ELR (cell line): Measurements from ENCODE around the gene CRYBB3.
"Not testable (repeated sequence)": the region's sequence is repeated elsewhere in the genome, so short reads cannot be mapped to it uniquely, and the experiment has no call there.

Source experiments
- DNase-seq: peaks from one replicate; pipeline ENCODE4 v3.0.0-alpha.2; 2015; ENCODE audit warnings: low read depth

CRYBB3 gene

GRCh38 chr22:25176175-25176574, 23.5 kb upstream of the CRYBB3 start:
- no peak for DNase-seq

DNA sequence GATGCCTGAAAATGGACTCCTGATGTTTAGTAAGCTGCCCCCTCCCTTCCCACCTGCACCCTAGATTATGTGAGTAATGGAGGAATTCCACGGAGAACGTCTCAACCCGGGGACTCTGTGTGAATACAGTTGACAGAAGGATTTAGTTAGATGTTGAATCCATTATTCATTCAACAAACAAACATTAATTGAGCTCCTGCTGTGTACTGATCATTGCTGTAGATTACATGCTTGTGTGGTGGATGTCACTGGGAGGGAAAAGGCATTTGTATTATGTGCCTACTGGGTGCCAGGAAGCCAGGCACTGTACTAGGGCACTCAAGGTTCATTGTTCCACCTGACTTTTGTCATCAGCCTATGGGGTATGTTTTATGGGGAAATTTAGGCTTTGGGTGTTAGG, 22.9 kb upstream of the CRYBB3 start:
- no peak for DNase-seq

DNA sequence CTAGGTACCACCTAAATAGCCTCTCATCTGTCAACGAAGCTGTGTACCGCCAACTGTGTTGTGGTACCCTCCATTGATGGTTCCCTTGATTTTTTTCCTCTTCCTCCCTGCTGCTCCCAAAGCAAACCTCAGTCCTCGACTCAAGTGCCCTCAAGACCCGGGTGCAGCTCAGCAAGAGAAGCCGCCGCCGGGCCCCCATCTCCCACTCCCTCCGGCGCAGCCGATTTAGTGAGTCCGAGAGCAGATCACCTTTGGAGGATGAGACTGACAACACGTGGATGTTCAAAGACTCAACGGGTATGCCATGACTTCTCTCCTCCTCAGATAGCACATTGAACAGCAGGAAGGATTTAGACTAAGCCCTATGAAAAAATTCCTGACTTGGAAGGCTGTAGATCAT, 22.4 kb upstream of the CRYBB3 start:
- DNase-seq, result no peak

- no peak for DNase-seq
Measured at GRCh38 chr22:25177895-25178294, 21.8 kb upstream of the CRYBB3 start.

DNA sequence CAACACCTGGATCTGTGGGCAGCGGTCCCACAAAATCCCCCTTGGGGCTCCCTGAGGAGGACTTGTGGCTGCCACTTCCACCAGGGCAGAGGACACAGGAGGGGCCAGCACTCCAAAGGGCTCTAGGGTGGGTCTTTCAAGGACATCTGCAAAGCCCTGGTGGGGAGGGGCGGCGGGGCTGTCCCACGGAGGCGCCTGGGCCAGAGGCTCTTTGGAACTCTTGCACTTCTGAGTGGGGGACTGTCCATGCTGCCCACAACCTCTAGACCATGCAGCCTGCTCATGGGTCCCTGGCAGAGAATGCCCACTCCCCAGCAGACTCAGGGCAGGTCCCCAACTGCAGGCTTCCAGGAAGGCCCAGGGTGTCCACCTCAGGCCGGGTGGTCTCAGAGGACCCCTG, 21.3 kb upstream of the CRYBB3 start:
- not testable (repeated sequence) for DNase-seq

DNA sequence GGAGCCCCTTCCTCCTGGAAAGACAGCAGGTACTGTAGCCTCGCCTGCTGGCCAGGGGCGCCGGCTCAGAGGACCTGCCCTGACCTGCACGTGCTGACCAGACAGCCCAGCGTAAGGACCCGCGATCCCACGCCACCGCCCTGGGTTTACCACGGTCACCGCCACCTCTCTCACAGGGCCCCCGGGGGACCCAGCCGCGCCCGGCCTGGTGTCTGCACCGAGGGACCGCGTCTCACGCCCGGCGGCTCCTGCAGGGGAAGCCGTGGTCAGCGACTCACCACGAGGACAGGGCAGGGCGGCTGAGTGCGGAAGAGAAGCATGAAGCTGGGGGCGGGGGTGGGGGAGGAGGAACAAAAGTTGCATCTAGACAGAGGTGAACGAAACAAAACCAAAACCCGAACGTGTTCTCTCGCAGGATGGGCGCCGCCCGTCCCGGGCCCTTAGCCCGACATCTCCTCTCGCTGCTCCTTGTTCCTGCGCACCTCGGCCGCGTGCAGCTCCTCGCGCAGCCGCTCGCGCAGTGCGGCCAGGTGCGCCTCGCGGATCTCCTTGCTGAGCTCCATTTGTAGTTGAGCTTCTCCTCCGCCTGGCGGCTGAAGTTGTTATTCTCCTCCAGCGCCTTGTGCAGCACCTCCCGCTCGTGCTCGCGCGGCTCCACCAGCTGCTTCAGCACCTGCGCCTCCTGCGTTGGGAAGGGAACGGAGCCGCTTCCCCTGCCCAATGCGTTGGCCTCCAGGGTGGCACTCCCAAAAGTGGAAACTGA, 20.6 kb upstream of the CRYBB3 start:
- DNase-seq, result not testable (repeated sequence)

GRCh38 chr22:25182131-25183110, 17.2 kb upstream of the CRYBB3 start:
- no peak for DNase-seq

DNA sequence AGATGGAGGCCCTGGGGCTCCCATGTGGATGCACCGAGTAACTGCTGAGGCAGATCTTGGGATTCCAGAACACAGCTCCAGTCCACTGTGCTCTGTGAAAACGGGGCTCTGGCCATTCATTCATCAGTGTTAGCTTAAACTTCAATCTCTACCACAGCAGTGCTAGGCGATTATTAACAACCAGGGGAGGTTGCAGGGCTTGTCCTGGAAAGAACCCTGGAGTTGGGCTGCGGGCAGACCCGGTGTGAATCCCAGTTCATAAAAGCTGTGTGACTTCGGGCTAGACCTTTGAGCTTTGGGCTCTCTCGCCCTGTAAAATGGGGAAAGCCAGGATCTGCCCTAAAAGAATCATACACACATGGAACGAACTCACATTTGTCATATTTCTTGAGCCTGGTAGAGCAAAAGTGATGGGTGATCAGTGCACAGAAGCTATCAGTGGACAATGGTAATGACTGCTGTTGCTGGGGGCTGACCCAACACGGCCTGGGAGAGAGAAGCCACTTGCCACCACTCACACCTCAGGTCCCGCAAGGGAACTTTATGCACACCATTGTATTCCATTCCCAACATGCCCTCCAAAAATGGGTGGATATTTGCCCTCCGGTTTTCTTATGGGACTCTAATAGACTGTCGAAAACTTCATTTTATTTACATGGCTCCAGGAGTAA, 15.6 kb upstream of the CRYBB3 start:
- no peak for DNase-seq

DNA sequence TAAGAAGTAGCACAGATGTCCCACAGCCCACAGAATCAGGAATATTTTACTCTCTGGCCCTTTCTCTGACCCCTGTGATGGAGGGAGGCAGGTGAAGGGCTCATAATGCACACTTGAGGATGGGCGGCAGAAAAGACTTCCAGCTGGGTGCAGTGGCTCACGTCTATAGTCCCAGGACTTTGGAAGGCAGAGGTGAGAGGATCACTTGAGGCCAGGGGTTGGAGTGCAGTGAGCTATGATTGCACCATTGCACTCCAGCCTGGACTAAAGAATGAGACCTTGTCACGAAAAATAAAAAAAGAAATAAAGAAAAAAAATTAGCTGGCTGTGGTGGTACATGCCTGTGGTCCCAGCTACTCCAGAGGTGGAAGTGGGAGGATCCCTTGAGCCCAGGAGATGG, 13.5 kb upstream of the CRYBB3 start:
- DNase-seq, result no peak

DNA sequence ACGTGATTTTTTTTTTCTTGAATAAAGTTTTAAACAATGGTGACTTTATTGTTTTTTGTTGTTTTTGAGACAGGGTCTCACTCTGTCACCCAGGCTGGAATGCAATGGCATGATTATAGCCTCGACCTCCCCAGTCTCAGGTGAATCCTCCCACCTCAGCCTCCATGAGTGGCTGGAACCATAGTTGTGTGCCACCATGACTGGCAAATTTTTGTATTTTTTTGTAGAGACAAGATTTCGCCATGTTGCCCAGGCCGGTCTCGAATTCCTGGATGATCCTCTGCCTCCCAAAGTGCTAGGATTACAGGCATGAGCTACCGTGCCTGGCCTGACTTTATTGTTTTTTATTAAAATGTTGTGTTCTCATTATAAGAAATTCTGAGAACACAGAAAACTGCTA, 12.2 kb upstream of the CRYBB3 start:
- no peak for DNase-seq

GRCh38 chr22:25192406-25192805, 7.3 kb upstream of the CRYBB3 start:
- no peak for DNase-seq

DNA sequence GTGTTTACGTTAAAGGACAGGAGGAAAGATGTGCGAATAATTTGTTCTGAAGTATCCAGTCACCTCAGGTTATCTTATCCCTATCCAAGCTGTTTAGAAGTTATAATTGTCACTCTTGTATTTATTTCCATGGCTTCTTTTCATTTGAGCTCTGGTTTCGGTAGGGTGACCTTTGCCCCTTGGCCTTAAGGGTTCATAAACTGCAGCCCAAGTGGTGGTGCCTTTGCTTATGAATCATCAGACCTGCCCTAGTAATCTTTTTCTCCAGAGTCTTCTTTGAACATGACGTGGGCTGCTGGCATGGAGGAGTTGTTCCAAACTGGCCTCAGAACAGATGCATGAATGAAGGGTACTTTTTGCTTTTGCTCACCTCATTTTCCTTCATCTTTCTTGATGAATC, 6.5 kb upstream of the CRYBB3 start:
- DNase-seq, result no peak

- DNase-seq, result no peak
Measured at GRCh38 chr22:25193548-25193947, 6.1 kb upstream of the CRYBB3 start.

DNA sequence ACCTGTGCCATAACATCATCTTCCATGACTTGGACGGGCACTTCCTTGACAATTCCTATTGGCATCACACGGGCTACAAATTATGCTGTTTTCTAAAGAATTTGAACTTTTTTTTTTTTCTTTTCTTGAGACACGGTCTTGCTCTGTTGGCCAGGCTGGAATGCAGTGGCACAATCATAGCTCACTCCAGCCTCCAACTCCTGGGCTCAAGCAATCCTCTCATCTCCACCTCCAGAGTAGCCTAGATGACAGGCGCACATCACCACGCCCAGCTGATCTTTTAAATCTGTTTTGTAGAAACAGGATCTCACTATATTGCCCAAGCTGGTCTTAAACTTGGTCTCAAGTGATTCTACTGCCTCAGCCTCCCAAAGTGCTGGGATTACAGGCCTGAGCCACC, 3.3 kb upstream of the CRYBB3 start:
- no peak for DNase-seq

- DNase-seq, result no peak
Measured at GRCh38 chr22:25197340-25197739, 2.3 kb upstream of the CRYBB3 start.

DNA sequence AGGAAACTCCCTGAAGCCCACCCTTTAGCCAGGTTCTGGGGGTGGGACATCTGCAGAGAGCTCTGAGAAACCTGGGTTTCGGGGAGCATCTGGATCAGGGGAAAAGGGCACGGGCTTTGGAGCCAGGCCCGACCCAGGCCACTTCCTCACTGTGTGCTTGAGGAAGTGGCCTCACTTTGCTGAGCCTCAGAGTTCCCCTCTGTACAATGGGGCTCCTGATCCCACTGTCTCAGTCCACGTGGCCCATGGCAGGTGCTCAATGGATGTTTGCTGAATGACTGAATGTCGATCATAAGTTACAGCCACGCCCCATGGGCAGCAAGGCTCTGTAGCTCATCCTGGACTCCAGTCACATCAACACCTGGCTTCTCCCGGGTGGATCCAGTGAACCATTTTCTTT, 1.3 kb downstream of the CRYBB3 start:
- no peak for DNase-seq

DNA sequence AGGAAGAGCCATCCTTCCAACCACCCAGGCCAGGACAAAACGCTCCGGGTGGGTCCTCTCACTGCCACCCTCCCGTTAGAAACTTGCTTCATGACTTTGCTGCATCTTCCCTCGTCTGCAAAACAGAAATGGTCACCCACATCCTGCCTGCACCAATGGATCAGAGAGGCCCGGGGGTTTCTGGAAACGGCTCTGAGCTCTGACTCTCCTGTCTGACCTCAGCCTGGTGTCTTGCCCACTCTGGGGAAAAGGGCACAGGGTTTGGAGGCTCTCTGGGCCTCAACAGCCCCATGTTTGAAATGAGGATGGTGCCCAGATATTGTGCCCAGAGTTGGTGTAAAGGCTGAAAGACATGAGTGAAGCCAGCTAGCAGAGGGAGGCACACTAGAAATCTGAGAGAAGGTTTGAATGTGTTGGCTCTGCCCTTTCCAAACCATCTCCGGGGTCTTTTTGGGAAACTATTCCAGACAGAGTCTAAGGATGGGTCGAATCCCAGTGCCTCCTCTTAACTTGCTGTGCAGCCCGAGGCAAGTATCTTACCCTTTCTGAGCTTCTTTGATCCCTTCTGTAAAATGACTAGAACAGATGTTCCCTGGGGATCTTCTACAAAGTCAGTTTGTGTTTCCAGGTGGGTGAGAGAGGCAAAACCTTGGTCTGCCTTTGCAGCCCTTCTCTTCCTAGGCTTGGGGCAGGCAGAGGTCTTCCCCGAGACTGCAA, 2.1 kb downstream of the CRYBB3 start:
- no peak for DNase-seq

DNA sequence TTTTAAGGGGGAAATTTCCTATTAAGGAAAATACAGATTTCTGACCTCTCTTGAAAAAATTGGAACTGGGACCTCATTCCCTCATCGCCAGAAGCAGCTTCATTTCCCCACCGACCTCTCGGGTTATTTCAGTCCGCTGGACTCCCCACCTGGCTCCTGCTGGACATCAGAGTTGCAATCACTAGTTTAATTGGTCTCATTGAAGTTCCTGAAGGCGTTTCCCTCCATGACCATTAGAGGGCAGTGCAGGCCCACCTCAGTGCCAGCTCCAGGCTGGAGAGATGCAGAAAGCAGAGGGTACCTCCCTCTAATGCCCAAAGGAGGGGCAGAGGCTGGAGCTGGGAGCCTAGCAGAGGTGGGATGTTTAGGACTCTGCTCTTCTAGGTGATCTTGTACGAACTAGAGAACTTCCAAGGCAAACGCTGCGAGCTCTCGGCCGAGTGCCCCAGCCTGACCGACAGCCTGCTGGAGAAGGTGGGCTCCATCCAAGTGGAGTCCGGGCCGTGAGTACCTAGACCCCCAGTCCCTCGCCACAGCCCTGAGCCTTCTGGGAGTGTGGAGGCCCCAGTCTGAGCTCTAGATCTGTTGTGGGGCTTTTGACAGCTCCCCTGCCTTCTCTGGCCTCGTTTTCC, 2.7 kb downstream of the CRYBB3 start:
- DNase-seq, result peak; percentile 56

DNA sequence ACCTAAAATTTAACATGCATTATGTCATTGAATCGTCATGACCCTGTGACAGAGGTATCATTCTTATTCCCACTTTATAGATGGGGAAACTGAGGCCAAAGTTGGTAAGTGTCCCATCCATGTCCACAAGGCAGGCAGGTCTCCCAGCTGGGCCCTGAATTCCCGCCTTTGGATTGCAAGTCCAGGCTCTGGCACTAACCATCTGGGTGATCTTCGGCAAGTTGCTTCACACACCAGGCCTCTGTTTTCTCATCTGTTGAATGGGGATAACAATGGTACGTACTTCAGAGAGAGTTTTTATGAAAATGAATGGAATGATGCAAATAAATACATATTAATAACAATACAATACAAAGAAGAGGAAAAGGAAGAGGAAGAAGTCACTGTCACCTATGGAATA, 3.4 kb downstream of the CRYBB3 start:
- no peak for DNase-seq

- not testable (repeated sequence) for DNase-seq
Measured at GRCh38 chr22:25204547-25204946, 4.9 kb downstream of the CRYBB3 start.

DNA sequence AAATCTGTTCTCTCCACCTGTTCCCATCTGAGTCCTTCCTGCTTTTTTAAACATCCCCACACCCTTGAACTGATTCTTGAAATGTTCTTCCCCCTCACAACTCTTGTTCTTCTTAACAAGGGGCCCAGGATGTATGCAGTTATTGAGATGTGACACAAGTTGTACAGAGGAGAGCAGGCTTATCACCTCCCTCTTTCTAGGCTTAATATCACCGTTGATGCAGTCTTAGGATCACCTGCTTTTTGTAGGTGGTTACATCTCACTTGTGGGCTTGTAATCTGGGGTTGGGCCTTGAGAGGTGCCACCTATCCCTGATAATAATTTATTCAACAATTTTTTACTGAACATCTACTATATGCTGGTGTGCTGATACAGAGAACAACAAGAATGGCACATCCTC, 6.2 kb downstream of the CRYBB3 start:
- DNase-seq, result no peak

- no peak for DNase-seq
Measured at GRCh38 chr22:25206998-25207397, 7.3 kb downstream of the CRYBB3 start.
